Measurements from ENCODE around the gene GLIS2.

Gene GLIS2

DNA sequence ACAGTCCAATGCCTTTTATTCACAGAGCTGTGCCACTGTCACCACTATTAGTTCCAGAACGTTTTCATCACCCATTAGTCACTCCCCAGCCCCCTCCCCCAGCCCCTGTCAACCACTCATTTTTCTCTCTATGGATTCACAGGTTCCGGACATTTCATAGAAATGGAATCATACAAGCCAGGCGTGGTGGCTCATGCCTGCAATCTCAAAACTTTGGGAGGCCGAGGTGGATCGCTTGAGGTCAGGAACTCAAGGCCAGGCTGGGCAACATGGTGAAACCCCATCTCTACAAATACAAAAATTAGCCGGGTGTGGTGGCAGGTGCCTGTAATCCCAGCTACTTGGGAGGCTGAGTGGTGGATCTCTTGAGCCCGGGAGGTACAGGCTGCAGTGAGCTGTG is 36.0 kb downstream of the GLIS2 start:
- TF ChIP-seq, protein P1, sequence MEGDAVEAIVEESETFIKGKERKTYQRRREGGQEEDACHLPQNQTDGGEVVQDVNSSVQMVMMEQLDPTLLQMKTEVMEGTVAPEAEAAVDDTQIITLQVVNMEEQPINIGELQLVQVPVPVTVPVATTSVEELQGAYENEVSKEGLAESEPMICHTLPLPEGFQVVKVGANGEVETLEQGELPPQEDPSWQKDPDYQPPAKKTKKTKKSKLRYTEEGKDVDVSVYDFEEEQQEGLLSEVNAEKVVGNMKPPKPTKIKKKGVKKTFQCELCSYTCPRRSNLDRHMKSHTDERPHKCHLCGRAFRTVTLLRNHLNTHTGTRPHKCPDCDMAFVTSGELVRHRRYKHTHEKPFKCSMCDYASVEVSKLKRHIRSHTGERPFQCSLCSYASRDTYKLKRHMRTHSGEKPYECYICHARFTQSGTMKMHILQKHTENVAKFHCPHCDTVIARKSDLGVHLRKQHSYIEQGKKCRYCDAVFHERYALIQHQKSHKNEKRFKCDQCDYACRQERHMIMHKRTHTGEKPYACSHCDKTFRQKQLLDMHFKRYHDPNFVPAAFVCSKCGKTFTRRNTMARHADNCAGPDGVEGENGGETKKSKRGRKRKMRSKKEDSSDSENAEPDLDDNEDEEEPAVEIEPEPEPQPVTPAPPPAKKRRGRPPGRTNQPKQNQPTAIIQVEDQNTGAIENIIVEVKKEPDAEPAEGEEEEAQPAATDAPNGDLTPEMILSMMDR (conservative IDR thresholded peaks at IDR 0.05): no peak
- TF ChIP-seq ZFX (IDR thresholded peaks at IDR 0.05): no peak
- no peak overlapping the region; the same call in 1 of the 2 replicates for H3K27ac ChIP-seq

DNA sequence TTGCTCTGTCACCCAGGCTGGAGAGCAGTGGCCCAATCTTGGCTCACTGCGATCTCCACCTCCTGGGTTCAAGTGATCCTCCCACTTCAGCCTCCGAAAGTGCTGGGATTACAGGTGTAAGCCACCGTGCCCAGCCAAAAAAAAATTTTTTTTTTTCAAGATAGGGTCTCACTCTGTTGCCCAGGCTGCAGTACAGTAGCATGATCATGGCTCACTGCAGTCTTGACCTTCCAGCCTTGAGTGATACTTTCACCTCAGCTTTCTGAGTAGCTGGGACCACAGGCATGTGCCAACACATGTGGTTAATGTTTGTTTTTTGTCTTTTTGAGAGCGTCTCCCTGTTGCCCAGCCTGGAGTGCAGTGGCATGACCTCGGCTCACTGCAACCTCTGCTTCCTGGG is 37.0 kb downstream of the GLIS2 start:
- H3K27ac ChIP-seq: no peak overlapping the region
- TF ChIP-seq ZFX (IDR thresholded peaks at IDR 0.05): no peak
- TF ChIP-seq, protein P1 (conservative IDR thresholded peaks at IDR 0.05): no peak

DNA sequence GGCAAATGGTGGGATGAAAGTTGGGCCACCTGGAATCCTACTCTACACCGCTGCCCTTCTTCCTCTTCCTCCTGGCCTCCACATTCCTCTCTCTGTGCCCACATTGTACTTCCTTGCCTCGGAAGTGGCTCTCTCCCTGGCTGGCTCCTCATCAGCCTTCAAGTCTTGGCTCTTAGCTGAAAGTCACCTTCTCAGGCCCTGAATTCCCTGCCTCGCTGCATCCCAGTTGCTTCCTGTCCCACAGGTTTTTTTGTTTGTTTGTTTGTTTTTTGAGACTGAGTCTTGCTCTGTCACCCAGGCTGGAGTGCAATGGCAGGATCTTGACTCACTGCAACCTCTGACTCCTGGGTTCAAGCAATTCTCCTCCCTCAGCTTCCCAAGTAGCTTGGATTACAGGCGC is 37.8 kb downstream of the GLIS2 start:
- H3K27ac ChIP-seq: peak overlapping the region; percentile 2; the same call in 1 of the 2 replicates
- TF ChIP-seq ZFX (IDR thresholded peaks at IDR 0.05): no peak
- TF ChIP-seq, protein P1 (conservative IDR thresholded peaks at IDR 0.05): no peak

DNA sequence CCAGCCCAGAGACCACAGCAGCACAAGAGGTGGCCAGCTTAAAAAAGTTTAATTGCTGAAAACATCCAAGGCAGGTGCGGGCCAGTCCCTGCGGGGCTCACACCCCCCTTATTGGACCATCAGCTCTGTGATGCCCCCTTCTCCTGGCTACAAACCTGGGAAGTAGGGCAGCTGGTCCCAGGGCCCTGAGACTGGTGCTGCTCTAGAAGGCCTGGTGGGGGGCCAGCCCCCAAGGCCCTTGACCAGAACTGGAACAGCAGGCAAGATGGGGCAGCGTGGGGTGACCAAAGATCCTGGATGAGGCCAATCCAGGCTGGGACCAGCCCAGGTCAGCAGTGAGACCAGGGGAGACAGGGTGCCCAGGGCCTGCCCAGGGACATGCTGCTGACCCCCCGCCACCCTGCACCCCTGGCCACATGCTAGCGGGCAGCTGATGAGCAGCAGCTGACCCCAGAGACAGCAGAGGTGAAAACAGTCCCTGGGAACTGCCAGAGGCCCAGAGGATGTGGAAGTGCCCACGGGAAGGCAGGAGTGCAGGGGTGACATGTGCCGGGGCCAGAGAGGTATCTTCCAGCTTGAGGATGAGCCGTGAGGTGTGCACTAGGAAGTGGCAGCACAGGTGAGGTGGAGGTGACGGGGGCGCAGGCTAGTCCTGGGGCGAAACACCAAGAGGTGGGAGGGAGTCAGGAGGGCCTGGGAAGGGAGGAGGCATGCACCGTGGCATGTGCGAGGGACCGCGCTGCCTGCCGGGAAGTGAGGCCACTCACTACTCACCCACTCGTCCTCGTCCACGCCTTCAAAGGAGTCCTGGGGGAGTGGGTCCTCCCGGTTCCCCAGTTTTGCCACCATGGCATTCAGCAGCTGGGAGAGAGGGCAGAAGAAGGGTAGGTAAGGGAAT is 38.9 kb downstream of the GLIS2 start:
- peak overlapping the region; percentile 2; the same call in 1 of the 2 replicates for H3K27ac ChIP-seq
- TF ChIP-seq, protein P1 (conservative IDR thresholded peaks at IDR 0.05): no peak
- TF ChIP-seq ZFX (IDR thresholded peaks at IDR 0.05): no peak

DNA sequence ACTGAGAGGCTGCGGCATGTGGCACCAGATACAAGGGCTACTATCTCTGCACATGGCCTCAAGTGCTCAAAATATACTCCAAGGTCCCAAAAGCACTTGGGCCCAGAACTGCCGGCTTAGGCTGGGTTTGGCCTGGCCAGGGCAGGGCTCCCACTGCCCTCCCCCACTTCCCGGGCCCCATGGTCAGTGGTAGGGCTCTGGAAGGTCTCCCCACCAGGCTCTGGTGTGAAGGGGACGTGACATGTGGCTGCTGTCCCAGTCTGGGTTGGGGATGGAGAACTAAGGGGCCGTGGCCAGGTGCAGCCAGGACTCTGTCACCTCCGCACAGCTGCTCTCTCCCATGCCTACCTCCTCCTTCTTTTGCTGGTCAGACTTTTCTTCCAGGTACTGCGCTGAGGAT is 41.0 kb downstream of the GLIS2 start:
- TF ChIP-seq, protein P1 (conservative IDR thresholded peaks at IDR 0.05): no peak
- TF ChIP-seq ZFX (IDR thresholded peaks at IDR 0.05): no peak
- no peak overlapping the region for H3K27ac ChIP-seq

DNA sequence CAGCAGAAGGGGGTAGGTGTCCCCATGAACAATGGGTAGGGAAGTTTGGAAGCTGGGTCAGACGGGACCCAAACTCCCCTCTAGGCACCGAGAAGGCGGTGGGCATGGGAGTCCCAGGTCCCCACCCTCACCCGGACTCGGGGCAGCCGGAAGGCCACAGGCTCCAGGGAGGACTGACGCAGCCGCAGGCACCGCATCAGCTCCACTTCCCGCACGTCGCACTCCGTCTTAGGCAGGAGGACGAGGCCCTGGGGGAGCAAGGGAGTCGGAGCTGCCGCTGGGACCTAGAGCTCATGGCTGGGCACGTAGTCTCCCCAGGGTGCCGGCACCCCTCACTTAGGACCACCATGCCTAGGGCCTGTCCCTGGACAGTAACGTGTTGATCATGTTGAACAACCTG is 42.4 kb downstream of the GLIS2 start:
- TF ChIP-seq ZFX (IDR thresholded peaks at IDR 0.05): no peak
- TF ChIP-seq, protein P1 (conservative IDR thresholded peaks at IDR 0.05): no peak
- no peak overlapping the region for H3K27ac ChIP-seq

DNA sequence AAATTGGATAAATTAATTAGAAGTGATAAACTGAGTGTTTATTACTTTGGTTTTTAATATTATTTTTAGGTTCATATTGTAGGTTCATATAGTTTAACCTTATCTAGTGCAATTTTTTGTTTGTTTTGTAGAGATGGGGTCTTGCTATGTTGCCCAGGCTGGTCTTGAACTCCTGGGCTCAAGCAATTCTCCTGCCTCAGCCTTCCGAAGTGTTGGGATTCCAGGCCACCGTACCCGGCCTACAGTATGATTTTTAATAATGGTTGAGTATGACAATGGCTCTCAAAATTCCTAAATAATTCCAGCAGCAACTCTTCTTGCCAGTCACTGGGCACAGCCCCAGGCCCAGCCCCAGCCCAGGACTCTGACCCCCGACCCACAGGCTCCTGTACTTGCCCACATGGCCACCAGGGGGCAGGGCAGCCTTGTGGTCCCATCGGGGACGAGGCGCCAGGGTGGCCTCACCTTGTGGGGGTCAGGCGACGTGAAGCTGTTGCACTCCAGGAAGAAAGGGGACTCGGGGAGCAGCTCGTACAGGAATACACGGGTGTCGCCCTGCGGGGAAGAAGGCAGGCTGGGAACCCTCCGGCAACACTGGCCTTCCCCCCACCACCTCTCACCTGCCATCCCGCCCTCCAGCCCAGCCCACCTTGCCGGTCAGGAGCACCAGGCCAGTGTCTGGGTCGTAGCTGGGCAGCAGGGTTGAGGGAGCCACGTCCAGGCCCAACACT is 43.1 kb downstream of the GLIS2 start:
- no peak for TF ChIP-seq ZFX (IDR thresholded peaks at IDR 0.05)
- TF ChIP-seq, protein P1 (conservative IDR thresholded peaks at IDR 0.05): peak; percentile 96
- H3K27ac ChIP-seq: no peak overlapping the region

Data from C4-2B (cell line).